ENCODE results near the gene SLC9A1.

GRCh38 chr1:27203946-27204345 lies 49.0 kb upstream of the SLC9A1 start:
- TF ChIP-seq, protein P1, sequence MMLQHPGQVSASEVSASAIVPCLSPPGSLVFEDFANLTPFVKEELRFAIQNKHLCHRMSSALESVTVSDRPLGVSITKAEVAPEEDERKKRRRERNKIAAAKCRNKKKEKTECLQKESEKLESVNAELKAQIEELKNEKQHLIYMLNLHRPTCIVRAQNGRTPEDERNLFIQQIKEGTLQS (IDR thresholded peaks at IDR 0.05; ENCODE audit: insufficient read depth, low read depth, low read length), result no peak
- TF ChIP-seq CEBPB (IDR thresholded peaks at IDR 0.05; ENCODE audit: low read depth, low read length), result no peak
- no peak for TF ChIP-seq RXRA (IDR thresholded peaks at IDR 0.05; ENCODE audit: insufficient read depth, low read depth, low read length)
- TF ChIP-seq EGR1 (IDR thresholded peaks at IDR 0.05; ENCODE audit: borderline replicate concordance, low read depth, low read length), result no peak
- TF ChIP-seq, protein P2, sequence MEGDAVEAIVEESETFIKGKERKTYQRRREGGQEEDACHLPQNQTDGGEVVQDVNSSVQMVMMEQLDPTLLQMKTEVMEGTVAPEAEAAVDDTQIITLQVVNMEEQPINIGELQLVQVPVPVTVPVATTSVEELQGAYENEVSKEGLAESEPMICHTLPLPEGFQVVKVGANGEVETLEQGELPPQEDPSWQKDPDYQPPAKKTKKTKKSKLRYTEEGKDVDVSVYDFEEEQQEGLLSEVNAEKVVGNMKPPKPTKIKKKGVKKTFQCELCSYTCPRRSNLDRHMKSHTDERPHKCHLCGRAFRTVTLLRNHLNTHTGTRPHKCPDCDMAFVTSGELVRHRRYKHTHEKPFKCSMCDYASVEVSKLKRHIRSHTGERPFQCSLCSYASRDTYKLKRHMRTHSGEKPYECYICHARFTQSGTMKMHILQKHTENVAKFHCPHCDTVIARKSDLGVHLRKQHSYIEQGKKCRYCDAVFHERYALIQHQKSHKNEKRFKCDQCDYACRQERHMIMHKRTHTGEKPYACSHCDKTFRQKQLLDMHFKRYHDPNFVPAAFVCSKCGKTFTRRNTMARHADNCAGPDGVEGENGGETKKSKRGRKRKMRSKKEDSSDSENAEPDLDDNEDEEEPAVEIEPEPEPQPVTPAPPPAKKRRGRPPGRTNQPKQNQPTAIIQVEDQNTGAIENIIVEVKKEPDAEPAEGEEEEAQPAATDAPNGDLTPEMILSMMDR (IDR thresholded peaks at IDR 0.05; ENCODE audit: control extremely low read depth in 1 of 3, insufficient read depth in 1 of 3, low read depth in 1 of 3, low read length in 3 of 3), result no peak
- no peak for TF ChIP-seq RFX5 (IDR thresholded peaks at IDR 0.05; ENCODE audit: borderline replicate concordance, low read depth, low read length)
- no peak for TF ChIP-seq POLR2A (IDR thresholded peaks at IDR 0.05; ENCODE audit: control extremely low read depth in 1 of 2, low read depth in 2 of 2, low read length in 2 of 2)

Measured in H1 (cell line).